H1 (cell line): ENCODE data around the gene SERTAD2. TPM values are rescaled to one million over a fixed set of nuclear protein-coding genes. Genes with fewer than 3 reads are reported as not detected.

Source experiments
- CBX8 ChIP-seq: fragments of 300-800, 300-1000 bp; sonication (generic); IDR thresholded peaks from 2 replicates; pipeline ENCODE4 v1.7.1; 2016; ENCODE audit warnings: low read depth, low read length, borderline replicate concordance
- HDAC2 ChIP-seq, 2 experiments: fragments of 300-600 bp in 1 of 2; sonication (generic) in 1 of 2; IDR thresholded peaks; 2 replicates each; pipeline ENCODE4 v1.6.1; 2011 to 2012; ENCODE audit warnings: low read depth in 2 of 2, low read length in 2 of 2, mild to moderate bottlenecking in 2 of 2, moderate library complexity in 2 of 2, borderline replicate concordance in 1 of 2, inconsistent platforms in 1 of 2
- polyA plus RNA-seq, 7 experiments: library from polyadenylated mRNA; depleted of rRNA in 3 of 7; stranded (reverse) in 5 of 7; unstranded in 2 of 7; fragments of >200 nt in 5 of 7; fragments of 200-250 nt in 2 of 7; gene quantifications; 1 replicate in 5 of 7; 2 replicates in 1 of 7; 4 replicates in 1 of 7; pipeline versions ENCODE4 v1.2.1 to v1.2.3, GENCODE V29; 2011 to 2013; ENCODE audit warnings: missing spikeins in 2 of 7, mixed read lengths in 2 of 7
- total RNA-seq: library from RNA; stranded (reverse); fragmentation: NEBNext Ultra II Directional; extraction: Animal tissue kit (Norgen Biotek cat#: 25700); gene quantifications from 2 replicates; pipeline ENCODE4 v1.2.1, GENCODE V29; 2021
- TF ChIP-seq, protein P1 (sequence below): fragments of 300-600 bp; sonication (generic); IDR thresholded peaks from 2 replicates; pipeline ENCODE4 v1.7.1; 2012; ENCODE audit warnings: low read length, moderate library complexity, mild to moderate bottlenecking, inconsistent platforms; ENCODE audit not compliant: insufficient replicate concordance

The SERTAD2 gene
- total and polyA plus RNA-seq, 2 of the 8 experiments (the other 6 are each of a cell fraction or from before 2014, with no cell fraction given) = 2.9 to 4.5 TPM

DNA sequence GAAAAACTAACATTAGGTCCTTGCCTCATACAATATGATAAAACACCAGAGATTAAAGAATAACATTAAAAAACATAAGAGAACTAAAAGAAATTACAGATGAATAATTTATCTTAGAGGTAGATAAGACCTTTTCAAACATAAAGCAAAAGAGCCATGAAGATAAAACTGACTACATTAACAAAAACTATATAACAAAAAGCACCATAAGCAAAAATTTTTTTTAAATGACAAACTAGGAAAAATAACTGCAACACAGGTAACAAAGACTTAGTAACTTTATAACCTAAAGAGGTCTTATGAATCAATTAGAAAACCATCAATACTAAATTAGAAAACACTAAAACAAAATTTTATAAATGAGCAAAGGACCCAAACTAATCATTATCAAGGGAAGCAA, 16.3 kb upstream of the SERTAD2 start (continued):
- TF ChIP-seq HDAC2 (IDR thresholded peaks at IDR 0.05; ENCODE audit: borderline replicate concordance in 1 of 2, low read depth in 2 of 2, low read length in 2 of 2) (no peak), CBX8 (no peak)
- TF ChIP-seq, protein P1, sequence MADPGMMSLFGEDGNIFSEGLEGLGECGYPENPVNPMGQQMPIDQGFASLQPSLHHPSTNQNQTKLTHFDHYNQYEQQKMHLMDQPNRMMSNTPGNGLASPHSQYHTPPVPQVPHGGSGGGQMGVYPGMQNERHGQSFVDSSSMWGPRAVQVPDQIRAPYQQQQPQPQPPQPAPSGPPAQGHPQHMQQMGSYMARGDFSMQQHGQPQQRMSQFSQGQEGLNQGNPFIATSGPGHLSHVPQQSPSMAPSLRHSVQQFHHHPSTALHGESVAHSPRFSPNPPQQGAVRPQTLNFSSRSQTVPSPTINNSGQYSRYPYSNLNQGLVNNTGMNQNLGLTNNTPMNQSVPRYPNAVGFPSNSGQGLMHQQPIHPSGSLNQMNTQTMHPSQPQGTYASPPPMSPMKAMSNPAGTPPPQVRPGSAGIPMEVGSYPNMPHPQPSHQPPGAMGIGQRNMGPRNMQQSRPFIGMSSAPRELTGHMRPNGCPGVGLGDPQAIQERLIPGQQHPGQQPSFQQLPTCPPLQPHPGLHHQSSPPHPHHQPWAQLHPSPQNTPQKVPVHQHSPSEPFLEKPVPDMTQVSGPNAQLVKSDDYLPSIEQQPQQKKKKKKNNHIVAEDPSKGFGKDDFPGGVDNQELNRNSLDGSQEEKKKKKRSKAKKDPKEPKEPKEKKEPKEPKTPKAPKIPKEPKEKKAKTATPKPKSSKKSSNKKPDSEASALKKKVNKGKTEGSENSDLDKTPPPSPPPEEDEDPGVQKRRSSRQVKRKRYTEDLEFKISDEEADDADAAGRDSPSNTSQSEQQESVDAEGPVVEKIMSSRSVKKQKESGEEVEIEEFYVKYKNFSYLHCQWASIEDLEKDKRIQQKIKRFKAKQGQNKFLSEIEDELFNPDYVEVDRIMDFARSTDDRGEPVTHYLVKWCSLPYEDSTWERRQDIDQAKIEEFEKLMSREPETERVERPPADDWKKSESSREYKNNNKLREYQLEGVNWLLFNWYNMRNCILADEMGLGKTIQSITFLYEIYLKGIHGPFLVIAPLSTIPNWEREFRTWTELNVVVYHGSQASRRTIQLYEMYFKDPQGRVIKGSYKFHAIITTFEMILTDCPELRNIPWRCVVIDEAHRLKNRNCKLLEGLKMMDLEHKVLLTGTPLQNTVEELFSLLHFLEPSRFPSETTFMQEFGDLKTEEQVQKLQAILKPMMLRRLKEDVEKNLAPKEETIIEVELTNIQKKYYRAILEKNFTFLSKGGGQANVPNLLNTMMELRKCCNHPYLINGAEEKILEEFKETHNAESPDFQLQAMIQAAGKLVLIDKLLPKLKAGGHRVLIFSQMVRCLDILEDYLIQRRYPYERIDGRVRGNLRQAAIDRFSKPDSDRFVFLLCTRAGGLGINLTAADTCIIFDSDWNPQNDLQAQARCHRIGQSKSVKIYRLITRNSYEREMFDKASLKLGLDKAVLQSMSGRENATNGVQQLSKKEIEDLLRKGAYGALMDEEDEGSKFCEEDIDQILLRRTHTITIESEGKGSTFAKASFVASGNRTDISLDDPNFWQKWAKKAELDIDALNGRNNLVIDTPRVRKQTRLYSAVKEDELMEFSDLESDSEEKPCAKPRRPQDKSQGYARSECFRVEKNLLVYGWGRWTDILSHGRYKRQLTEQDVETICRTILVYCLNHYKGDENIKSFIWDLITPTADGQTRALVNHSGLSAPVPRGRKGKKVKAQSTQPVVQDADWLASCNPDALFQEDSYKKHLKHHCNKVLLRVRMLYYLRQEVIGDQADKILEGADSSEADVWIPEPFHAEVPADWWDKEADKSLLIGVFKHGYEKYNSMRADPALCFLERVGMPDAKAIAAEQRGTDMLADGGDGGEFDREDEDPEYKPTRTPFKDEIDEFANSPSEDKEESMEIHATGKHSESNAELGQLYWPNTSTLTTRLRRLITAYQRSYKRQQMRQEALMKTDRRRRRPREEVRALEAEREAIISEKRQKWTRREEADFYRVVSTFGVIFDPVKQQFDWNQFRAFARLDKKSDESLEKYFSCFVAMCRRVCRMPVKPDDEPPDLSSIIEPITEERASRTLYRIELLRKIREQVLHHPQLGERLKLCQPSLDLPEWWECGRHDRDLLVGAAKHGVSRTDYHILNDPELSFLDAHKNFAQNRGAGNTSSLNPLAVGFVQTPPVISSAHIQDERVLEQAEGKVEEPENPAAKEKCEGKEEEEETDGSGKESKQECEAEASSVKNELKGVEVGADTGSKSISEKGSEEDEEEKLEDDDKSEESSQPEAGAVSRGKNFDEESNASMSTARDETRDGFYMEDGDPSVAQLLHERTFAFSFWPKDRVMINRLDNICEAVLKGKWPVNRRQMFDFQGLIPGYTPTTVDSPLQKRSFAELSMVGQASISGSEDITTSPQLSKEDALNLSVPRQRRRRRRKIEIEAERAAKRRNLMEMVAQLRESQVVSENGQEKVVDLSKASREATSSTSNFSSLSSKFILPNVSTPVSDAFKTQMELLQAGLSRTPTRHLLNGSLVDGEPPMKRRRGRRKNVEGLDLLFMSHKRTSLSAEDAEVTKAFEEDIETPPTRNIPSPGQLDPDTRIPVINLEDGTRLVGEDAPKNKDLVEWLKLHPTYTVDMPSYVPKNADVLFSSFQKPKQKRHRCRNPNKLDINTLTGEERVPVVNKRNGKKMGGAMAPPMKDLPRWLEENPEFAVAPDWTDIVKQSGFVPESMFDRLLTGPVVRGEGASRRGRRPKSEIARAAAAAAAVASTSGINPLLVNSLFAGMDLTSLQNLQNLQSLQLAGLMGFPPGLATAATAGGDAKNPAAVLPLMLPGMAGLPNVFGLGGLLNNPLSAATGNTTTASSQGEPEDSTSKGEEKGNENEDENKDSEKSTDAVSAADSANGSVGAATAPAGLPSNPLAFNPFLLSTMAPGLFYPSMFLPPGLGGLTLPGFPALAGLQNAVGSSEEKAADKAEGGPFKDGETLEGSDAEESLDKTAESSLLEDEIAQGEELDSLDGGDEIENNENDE = no peak
